ENCODE measurements around the gene ATP7A. TPM values are rescaled to one million over a fixed set of nuclear protein-coding genes. Genes with fewer than 3 reads are reported as not detected.

ATP7A gene
- total and polyA plus RNA-seq, 7 donors: 0.46 to 10.5 (median 9.0) TPM

DNA sequence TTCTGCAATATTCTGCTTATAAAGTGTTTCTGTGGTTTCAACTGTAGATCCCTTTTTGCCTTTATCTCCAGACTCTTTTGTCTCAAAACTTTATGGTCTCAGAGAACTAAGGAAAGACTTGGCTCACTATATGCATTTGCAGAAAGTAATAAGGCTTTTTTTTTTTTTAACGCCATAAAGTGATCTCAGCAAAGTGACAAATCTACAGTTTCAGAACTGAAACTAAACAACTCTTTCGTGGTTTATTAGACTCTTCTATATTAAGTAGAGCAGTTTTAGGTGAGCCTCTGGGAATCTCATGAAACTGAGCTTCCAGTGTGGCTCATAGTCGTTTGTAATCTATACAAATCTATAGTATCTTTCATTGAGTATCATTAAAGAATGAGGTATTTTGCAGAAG lies 15.3 kb downstream of the ATP7A start:
- H3K36me3 ChIP-seq: no peaks in the 10 kb centered on the region
- no peak overlapping the region for H3K27ac ChIP-seq
- TF ChIP-seq EP300 (IDR thresholded peaks at IDR 0.05) (no peak), POLR2A (IDR thresholded peaks at IDR 0.05) (no peak), POLR2AphosphoS5 (IDR thresholded peaks at IDR 0.05) (no peak)
- TF ChIP-seq, protein P1, sequence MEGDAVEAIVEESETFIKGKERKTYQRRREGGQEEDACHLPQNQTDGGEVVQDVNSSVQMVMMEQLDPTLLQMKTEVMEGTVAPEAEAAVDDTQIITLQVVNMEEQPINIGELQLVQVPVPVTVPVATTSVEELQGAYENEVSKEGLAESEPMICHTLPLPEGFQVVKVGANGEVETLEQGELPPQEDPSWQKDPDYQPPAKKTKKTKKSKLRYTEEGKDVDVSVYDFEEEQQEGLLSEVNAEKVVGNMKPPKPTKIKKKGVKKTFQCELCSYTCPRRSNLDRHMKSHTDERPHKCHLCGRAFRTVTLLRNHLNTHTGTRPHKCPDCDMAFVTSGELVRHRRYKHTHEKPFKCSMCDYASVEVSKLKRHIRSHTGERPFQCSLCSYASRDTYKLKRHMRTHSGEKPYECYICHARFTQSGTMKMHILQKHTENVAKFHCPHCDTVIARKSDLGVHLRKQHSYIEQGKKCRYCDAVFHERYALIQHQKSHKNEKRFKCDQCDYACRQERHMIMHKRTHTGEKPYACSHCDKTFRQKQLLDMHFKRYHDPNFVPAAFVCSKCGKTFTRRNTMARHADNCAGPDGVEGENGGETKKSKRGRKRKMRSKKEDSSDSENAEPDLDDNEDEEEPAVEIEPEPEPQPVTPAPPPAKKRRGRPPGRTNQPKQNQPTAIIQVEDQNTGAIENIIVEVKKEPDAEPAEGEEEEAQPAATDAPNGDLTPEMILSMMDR (IDR thresholded peaks at IDR 0.05): no peak
- H3K4me3 ChIP-seq: no peak overlapping the region
- H3K9me3 ChIP-seq: no peaks in the 10 kb centered on the region
- intact Hi-C loops (cut with DNase I): no loop called here
- H3K27me3 ChIP-seq: no peaks in the 10 kb centered on the region
- WGBS, 2 donors: 2 to 13% methylated on average over 3 of the region's 3 CpGs
- DNase-seq: no peak
- H3K4me1 ChIP-seq: no peaks in the 10 kb centered on the region

- intact Hi-C loops (cut with DNase I): no loop called here
- 69 to 71% methylated on average over 1 of the region's 1 CpG for WGBS, 2 donors
- no peak overlapping the region for H3K4me3 ChIP-seq
Observed at GRCh38 chrX:77930581-77930980, 20.1 kb downstream of the ATP7A start.

GRCh38 chrX:77935886-77936285 lies 25.4 kb downstream of the ATP7A start:
- intact Hi-C loops (cut with DNase I): no loop called here
- TF ChIP-seq EP300 (IDR thresholded peaks at IDR 0.05) (no peak), POLR2A (IDR thresholded peaks at IDR 0.05) (no peak), POLR2AphosphoS5 (IDR thresholded peaks at IDR 0.05) (no peak)
- TF ChIP-seq, protein P1 (IDR thresholded peaks at IDR 0.05): no peak
- Histone ChIP-seq H3K4me3 (no peak overlapping the region), H3K9me3 (no peaks in the 10 kb centered on the region), H3K36me3 (no peaks in the 10 kb centered on the region), H3K4me1 (peaks cover 0 to 11% (median 0%) of the 10 kb centered on the region in 4 donors), H3K27me3 (no peaks in the 10 kb centered on the region), H3K27ac (no peak overlapping the region)
- DNase-seq: no peak
- 81 to 91% methylated on average over 1 of the region's 1 CpG for WGBS, 2 donors

More at GRCh38 chrX:77930581-77930980, 20.1 kb downstream of the ATP7A start:
- H3K4me1 ChIP-seq: peaks cover 0 to 7% (median 0%) of the 10 kb centered on the region in 4 donors
- DNase-seq: no peak
- no peaks in the 10 kb centered on the region for H3K27me3 ChIP-seq
- no peak for TF ChIP-seq POLR2AphosphoS5 (IDR thresholded peaks at IDR 0.05)
- TF ChIP-seq POLR2A (IDR thresholded peaks at IDR 0.05): no peak
- TF ChIP-seq, protein P1 (IDR thresholded peaks at IDR 0.05): no peak
- TF ChIP-seq EP300 (IDR thresholded peaks at IDR 0.05): no peak
- H3K36me3 ChIP-seq: no peaks in the 10 kb centered on the region
- H3K27ac ChIP-seq: no peak overlapping the region
- no peaks in the 10 kb centered on the region for H3K9me3 ChIP-seq

GRCh38 chrX:77936299-77936698 lies 25.8 kb downstream of the ATP7A start:
- H3K4me1 ChIP-seq: peaks cover 0 to 11% (median 0%) of the 10 kb centered on the region in 4 donors
- no peaks in the 10 kb centered on the region for H3K27me3 ChIP-seq
- no peaks in the 10 kb centered on the region for H3K9me3 ChIP-seq
- no peak overlapping the region for H3K27ac ChIP-seq
- no peaks in the 10 kb centered on the region for H3K36me3 ChIP-seq
- no peak for TF ChIP-seq POLR2AphosphoS5 (IDR thresholded peaks at IDR 0.05)
- no peak for TF ChIP-seq EP300 (IDR thresholded peaks at IDR 0.05)
- no peak for TF ChIP-seq POLR2A (IDR thresholded peaks at IDR 0.05)
- TF ChIP-seq, protein P1 (IDR thresholded peaks at IDR 0.05): no peak
- no peak overlapping the region for H3K4me3 ChIP-seq
- intact Hi-C loops (cut with DNase I): no loop called here
- no peak for DNase-seq

- no peak overlapping the region for H3K4me3 ChIP-seq
- peaks cover 0 to 11% (median 0%) of the 10 kb centered on the region in 4 donors for H3K4me1 ChIP-seq
- H3K9me3 ChIP-seq: no peaks in the 10 kb centered on the region
- WGBS, 2 donors: 24 to 72% methylated on average over 3 of the region's 3 CpGs
- H3K36me3 ChIP-seq: no peaks in the 10 kb centered on the region
- no peak overlapping the region for H3K27ac ChIP-seq
- intact Hi-C loops (cut with DNase I): no loop called here
- no peaks in the 10 kb centered on the region for H3K27me3 ChIP-seq
- no peak for DNase-seq
- TF ChIP-seq POLR2AphosphoS5 (IDR thresholded peaks at IDR 0.05): no peak
- no peak for TF ChIP-seq EP300 (IDR thresholded peaks at IDR 0.05)
- no peak for TF ChIP-seq POLR2A (IDR thresholded peaks at IDR 0.05)
- TF ChIP-seq, protein P1 (IDR thresholded peaks at IDR 0.05): no peak
Observed at GRCh38 chrX:77937291-77937690, 26.8 kb downstream of the ATP7A start.
